Keratinocyte (primary cell): Measurements from ENCODE around the gene SAMD8.

Experiments used
- CTCF ChIP-seq, 3 experiments: IDR thresholded peaks in 1 of 3; conservative IDR thresholded peaks in 1 of 3; optimal IDR thresholded peaks in 1 of 3; 2 replicates in 2 of 3; 3 replicates in 1 of 3; pipeline versions ENCODE3 to v1.5.1; 2011; ENCODE audit warnings: low read length in 3 of 3, mild to moderate bottlenecking in 3 of 3, moderate library complexity in 2 of 3, control low read depth in 1 of 3, inconsistent platforms in 1 of 3; ENCODE audit not compliant: insufficient read depth in 2 of 3; ENCODE audit errors: extremely low read depth in 1 of 3
- EZH2 ChIP-seq: IDR thresholded peaks from one replicate; pipeline ENCODE4 v1.6.1; 2012; ENCODE audit warnings: inconsistent platforms, mild to moderate bottlenecking, low read length, moderate library complexity

DNA sequence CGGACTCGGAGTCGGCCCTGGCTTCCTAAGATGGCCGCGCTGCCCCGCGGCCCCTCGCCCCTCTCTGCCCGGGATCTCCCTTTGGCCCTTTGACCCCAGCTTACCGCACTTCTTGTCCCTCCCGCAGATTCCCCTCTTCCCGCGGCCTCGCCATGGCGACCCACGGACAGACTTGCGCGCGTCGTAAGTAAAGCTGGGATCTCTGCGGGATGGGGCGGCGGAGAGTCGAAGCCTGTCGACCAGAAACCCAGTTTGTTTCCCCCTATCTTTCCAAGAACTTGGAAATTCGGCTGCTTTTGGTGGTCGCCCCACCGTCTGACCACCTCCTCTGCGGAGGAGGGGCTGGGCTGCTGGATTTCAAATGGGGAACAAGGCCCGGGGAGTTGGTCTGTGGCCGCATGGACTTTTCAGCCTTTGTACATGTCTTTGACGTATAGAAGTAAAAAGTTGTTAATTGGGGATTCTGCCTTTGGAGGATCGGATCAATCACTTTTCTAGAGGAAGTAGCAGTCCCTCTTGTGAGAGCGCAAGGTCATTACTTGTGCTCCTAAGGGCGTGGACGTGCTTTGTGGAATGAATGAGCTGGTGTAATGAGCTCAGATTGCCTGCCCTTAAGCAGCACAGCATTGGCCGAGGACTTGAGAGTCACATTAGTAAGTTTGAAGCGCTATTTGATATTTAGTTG, 99.7 kb downstream of the SAMD8 start:
- no peak for TF ChIP-seq CTCF (optimal IDR thresholded peaks at IDR 0.05 in 1 of 3, IDR thresholded peaks at IDR 0.05 in 1 of 3, conservative IDR thresholded peaks at IDR 0.05 in 1 of 3; ENCODE audit: extremely low read depth in 1 of 3, insufficient read depth in 2 of 3, low read length in 3 of 3)
- no peak for TF ChIP-seq EZH2
